Measurements from ENCODE around the gene KTN1. TPM values are rescaled to one million over a fixed set of nuclear protein-coding genes. Genes with fewer than 3 reads are reported as not detected.

Gene KTN1
- 100 to 1,000 TPM; 218 to 245 (median 242) TPM for polyA plus RNA-seq (ENCODE audit: insufficient read length in 3 of 3)

GRCh38 chr14:55579724-55580469 is at the start of gene KTN1:
KTN1 (plus strand) TSS chr14:55580207; CDS start chr14:55612049, 31,842 bp downstream.
- peak in 1 of 3 donors; percentile 61 for DNase-seq (ENCODE audit: low read depth in 3 of 3, low spot score in 2 of 3)

GRCh38 chr14:55530464-55530863 is 49.5 kb upstream of the KTN1 start:
- no peak for DNase-seq (ENCODE audit: low read depth in 3 of 3, low spot score in 2 of 3)

GRCh38 chr14:55532645-55533344 is 47.2 kb upstream of the KTN1 start:
- no peak for DNase-seq (ENCODE audit: low read depth in 3 of 3, low spot score in 2 of 3)

- DNase-seq (ENCODE audit: low read depth in 3 of 3, low spot score in 2 of 3): no peak
These were observed 46.0 kb upstream of the KTN1 start for GRCh38 chr14:55533960-55534359.

- DNase-seq (ENCODE audit: low read depth in 3 of 3, low spot score in 2 of 3): no peak
These were observed 44.3 kb upstream of the KTN1 start for GRCh38 chr14:55535516-55536203.

GRCh38 chr14:55536204-55536708 is 43.8 kb upstream of the KTN1 start:
- DNase-seq (ENCODE audit: low read depth in 3 of 3, low spot score in 2 of 3): no peak

GRCh38 chr14:55537782-55538181 is 42.2 kb upstream of the KTN1 start:
- DNase-seq (ENCODE audit: low read depth in 3 of 3, low spot score in 2 of 3): no peak

- DNase-seq (ENCODE audit: low read depth in 3 of 3, low spot score in 2 of 3): no peak
These were observed 40.0 kb upstream of the KTN1 start for GRCh38 chr14:55539975-55540374.

- no peak for DNase-seq (ENCODE audit: low read depth in 3 of 3, low spot score in 2 of 3)
These were observed 38.9 kb upstream of the KTN1 start for GRCh38 chr14:55540847-55541773.

GRCh38 chr14:55545779-55546178 is 34.2 kb upstream of the KTN1 start:
- no peak for DNase-seq (ENCODE audit: low read depth in 3 of 3, low spot score in 2 of 3)

GRCh38 chr14:55546212-55546874 is 33.7 kb upstream of the KTN1 start:
- no peak for DNase-seq (ENCODE audit: low read depth in 3 of 3, low spot score in 2 of 3)

- DNase-seq (ENCODE audit: low read depth in 3 of 3, low spot score in 2 of 3): no peak
These were observed 32.2 kb upstream of the KTN1 start for GRCh38 chr14:55547650-55548315.

GRCh38 chr14:55553791-55554190 is 26.2 kb upstream of the KTN1 start:
- no peak for DNase-seq (ENCODE audit: low read depth in 3 of 3, low spot score in 2 of 3)

GRCh38 chr14:55556929-55557623 is 22.9 kb upstream of the KTN1 start:
- peak; percentile 80 to 94 (median 86) for DNase-seq (ENCODE audit: low read depth in 3 of 3, low spot score in 2 of 3)

- DNase-seq (ENCODE audit: low read depth in 3 of 3, low spot score in 2 of 3): no peak
These were observed 17.9 kb upstream of the KTN1 start for GRCh38 chr14:55562135-55562534.

- no peak for DNase-seq (ENCODE audit: low read depth in 3 of 3, low spot score in 2 of 3)
These were observed 11.4 kb upstream of the KTN1 start for GRCh38 chr14:55568618-55569017.

- no peak for DNase-seq (ENCODE audit: low read depth in 3 of 3, low spot score in 2 of 3)
These were observed 8.7 kb upstream of the KTN1 start for GRCh38 chr14:55571125-55571889.

GRCh38 chr14:55572578-55572977 is 7.4 kb upstream of the KTN1 start:
- DNase-seq (ENCODE audit: low read depth in 3 of 3, low spot score in 2 of 3): no peak
